ENCODE results near the gene TIAM2.
"Not testable (repeated sequence)": the region's sequence is repeated elsewhere in the genome, so short reads cannot be mapped to it uniquely, and the experiment has no call there.

The TIAM2 gene

GRCh38 chr6:155212616-155213380 lies 217.7 kb downstream of the TIAM2 start:
- no peak for DNase-seq

- DNase-seq, result no peak
These were observed 218.7 kb downstream of the TIAM2 start for GRCh38 chr6:155213611-155214372.

- no peak for DNase-seq
These were observed 220.8 kb downstream of the TIAM2 start for GRCh38 chr6:155215906-155216305.

GRCh38 chr6:155216312-155217046 lies 221.4 kb downstream of the TIAM2 start:
- no peak for DNase-seq

GRCh38 chr6:155218711-155219110 lies 223.6 kb downstream of the TIAM2 start:
- DNase-seq, result not testable (repeated sequence)

GRCh38 chr6:155219299-155219698 lies 224.2 kb downstream of the TIAM2 start:
- DNase-seq, result no peak

- no peak for DNase-seq
These were observed 224.8 kb downstream of the TIAM2 start for GRCh38 chr6:155219858-155220301.

GRCh38 chr6:155221086-155221485 lies 226.0 kb downstream of the TIAM2 start:
- DNase-seq, result no peak

GRCh38 chr6:155222506-155222905 lies 227.4 kb downstream of the TIAM2 start:
- no peak for DNase-seq

GRCh38 chr6:155223646-155224451 lies 228.7 kb downstream of the TIAM2 start:
- DNase-seq, result no peak

- DNase-seq, result no peak
These were observed 229.5 kb downstream of the TIAM2 start for GRCh38 chr6:155224618-155225017.

- DNase-seq, result no peak
These were observed 231.9 kb downstream of the TIAM2 start for GRCh38 chr6:155227046-155227445.

- no peak for DNase-seq
These were observed 233.5 kb downstream of the TIAM2 start for GRCh38 chr6:155228546-155229166.

GRCh38 chr6:155230975-155231374 lies 235.9 kb downstream of the TIAM2 start:
- DNase-seq, result not testable (repeated sequence)

GRCh38 chr6:155232848-155233247 lies 237.7 kb downstream of the TIAM2 start:
- DNase-seq, result no peak

- no peak for DNase-seq
These were observed 239.1 kb downstream of the TIAM2 start for GRCh38 chr6:155234167-155234566.

GRCh38 chr6:155234687-155235086 lies 239.6 kb downstream of the TIAM2 start:
- DNase-seq, result no peak

- DNase-seq, result no peak
These were observed 240.0 kb downstream of the TIAM2 start for GRCh38 chr6:155235087-155235486.

GRCh38 chr6:155237613-155238012 lies 242.5 kb downstream of the TIAM2 start:
- no peak for DNase-seq

- no peak for DNase-seq
These were observed 245.9 kb downstream of the TIAM2 start for GRCh38 chr6:155240905-155241600.

- DNase-seq, result no peak
These were observed 246.9 kb downstream of the TIAM2 start for GRCh38 chr6:155241966-155242365.

Data from activated CD8-positive, alpha-beta memory T cell treated with anti-CD3 and anti-CD28 coated beads, Interleukin-2, amount 50 U/mL, for 4 hours (primary cell).